ENCODE results near the gene RGPD5.
"Not testable (repeated sequence)": the region's sequence is repeated elsewhere in the genome, so short reads cannot be mapped to it uniquely, and the experiment has no call there.

The RGPD5 gene

DNA sequence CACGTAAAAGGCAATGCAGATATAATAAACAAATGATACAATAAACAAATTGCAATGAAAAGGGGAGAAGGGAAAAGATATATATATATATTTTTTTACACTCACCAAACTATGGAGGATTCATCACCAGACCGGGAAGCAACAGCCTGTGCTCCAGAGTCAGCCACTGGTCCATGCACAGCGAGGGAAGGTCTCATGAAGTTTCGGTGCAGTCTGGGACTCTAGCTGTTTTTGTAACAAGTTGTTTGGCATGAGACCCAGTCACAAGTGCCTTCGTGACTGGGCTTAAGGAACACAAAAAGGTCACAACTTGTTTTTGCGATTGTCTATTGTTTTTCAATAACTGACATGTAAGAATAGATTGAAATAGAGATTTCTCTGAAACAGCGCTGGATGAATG lies 99.6 kb downstream of the RGPD5 start:
- not testable (repeated sequence) for DNase-seq (ENCODE audit: low read depth)

DNA sequence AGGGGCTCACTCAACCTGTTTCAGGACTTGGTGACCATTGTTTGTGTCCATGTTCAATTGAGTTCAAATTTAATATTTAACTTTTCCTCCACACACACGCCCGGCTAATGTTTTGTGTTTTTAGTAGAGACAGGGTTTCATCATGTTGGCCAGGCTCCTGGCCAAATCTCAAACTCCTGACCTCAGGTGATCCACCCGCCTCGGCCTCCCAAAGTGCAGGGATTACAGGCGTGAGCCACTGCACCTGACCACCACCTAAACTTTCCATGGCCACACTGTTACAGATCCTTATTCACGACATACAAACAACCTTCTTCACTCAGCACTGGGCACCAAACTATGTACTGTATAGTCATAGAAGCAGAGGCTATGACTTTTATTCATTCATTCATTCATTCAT lies 100.0 kb downstream of the RGPD5 start:
- DNase-seq (ENCODE audit: low read depth), result not testable (repeated sequence)

DNA sequence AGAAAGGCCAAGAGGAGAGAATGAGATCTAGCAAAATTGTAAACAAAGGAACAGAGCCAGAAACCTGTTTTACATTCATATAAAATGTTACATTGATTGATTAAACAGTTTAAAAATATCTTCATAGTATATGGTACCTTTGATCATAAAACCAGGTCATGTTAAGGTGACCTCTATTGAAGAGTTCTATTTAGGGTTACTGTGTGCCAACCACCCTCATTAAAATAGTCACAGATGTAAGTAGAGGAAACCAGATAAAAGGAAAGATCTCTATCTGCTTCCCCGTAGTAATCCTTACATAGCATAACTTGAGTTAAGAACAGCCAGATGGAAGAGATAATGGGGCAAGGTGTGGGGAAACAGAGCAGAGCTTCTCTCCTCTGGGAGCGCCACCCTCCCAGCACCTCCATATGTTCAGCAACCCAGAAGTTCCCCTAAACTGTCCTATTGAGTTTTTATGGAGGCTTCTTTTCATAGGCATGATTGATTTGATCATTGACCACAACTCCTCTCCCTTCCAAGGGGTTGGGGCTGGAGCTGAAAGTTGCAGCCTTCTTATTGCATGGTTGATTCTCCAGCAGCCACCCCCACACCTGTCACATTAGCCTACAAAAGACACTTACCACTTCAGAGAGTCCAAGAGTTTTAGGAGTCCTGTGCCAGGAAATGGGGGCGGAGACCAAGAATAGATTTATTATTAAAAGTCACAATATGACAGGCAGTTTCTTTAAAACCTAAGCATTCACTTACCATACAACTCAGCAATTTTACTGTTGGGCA lies 101.2 kb downstream of the RGPD5 start:
- not testable (repeated sequence) for DNase-seq (ENCODE audit: low read depth)

DNA sequence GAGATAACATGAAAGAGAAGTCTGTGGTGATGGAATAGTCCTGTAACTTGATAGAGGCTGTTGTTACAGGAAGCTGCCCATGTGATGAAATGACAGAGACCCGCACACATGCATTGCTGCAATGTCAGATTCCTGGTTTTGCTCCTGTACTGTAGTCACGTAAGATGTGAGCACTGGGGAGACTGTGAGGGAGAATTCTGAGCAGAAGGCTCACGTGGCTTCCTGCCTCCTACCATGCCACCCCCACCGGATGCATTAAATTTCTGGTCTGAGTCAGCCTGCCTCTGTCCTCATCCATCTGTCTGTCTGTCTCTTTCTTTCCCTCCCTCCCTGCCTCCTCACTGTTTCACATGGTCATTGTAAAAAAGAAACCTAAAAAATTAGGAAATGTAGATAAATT lies 102.1 kb downstream of the RGPD5 start:
- DNase-seq (ENCODE audit: low read depth), result not testable (repeated sequence)

DNA sequence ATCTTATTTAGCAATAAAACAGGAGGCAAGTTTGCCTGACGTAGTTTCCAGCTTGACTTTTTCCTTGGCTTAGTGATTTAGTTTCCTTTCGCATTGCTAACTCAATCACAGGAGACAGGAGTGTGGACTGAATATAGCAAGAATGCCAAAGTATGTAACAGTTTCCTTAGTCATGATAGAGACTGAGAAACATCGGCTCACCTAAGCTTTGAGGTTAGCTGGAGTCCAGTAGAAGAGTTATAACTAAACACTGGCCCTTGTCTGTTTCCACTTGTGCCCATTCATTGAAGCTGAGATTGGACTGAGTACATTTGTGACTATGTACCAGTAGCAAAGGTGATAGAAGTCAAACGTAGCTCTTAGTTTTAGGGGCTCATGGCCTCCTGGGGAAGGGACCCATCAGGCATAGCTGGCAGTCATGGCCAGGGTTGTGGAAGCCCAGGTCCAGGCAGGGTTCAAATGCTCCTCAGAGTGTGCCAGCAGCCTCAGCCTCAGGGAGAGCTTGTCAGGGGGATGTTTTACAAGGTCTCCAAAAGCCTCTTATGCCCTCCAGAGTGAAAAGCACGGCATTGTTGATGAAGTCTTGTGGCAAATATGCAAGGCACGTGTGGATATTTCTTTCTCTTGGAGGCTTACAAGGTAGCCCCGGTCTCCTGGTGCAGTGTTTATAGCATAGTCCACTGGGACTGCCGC lies 103.8 kb downstream of the RGPD5 start:
- not testable (repeated sequence) for DNase-seq (ENCODE audit: low read depth)

DNA sequence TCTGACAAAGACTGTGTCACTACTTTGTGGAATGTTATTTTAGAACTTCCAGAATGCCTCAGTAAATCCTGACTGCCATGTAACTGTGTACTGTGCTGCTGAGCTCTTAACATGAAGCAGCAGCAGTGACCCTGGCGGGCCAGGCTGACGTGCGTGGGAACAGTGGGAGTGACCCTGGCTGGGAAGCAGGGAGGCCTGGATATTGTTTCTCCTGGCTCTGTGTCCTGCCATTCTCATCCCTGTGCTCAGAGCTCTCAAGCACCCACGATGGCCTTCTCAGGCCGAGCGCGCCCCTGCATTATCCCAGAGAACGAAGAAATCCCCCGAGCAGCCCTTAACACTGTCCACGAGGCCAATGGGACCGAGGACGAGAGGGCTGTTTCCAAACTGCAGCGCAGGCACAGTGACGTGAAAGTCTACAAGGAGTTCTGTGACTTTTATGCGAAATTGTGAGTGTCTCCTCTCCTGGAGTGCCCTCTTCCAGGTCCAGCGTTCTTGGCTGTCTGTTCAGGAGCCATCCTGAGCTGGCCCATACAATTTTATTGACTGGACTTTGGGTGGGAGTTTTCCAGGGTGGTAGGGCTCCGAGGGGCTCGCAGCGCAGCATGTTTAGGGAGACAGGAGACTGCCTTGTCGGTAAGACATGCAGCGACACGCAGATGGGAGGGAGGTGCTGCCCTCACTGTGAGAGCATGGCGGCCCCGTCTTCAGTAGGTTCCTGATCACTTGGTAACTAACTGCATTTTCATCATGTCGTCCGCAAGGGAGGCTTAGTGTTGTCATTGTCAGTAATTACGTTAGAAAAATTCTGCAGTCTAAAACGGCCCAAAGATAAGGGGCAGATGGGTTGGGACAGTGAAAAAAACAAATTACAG lies 104.6 kb downstream of the RGPD5 start, which contains the start of gene LIMS3:
TSS of gene LIMS3 (plus strand) at position 227 of the 875 bp plus-strand sequence. CDS start at position 268, 41 bp downstream.
- DNase-seq (ENCODE audit: low read depth), result not testable (repeated sequence)

DNA sequence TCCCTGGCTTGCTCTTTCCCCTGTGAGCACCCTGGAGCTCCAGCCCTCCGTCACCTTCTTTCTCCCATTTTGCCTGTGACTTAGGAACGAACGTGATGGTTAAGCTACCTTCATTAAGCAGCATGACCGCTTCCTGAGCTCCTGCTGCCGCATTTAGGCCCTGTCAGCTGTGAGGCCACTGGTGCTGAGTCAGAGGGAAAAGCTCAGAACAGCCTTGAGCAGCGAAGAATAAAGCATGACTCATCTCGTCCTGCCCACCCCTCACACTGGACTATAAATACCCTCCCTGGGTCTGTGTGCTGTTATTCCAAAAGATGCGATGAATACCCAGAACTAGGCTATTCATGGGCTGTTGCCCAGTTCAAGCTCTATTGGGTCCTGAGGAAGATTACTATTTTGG lies 111.7 kb downstream of the RGPD5 start:
- DNase-seq (ENCODE audit: low read depth), result not testable (repeated sequence)

All from activated T-cell treated with anti-CD3 and anti-CD28 coated beads for 48 hours (primary cell).